HepG2 (cell line): ENCODE measurements around the gene ARHGAP5. TPM values are rescaled to one million over a fixed set of nuclear protein-coding genes. Genes with fewer than 3 reads are reported as not detected.

Experiments used
- AGO1 ChIP-seq: fragments of 200-400 bp; formaldehyde crosslinking; IDR thresholded peaks from 2 replicates; pipeline ENCODE4 v1.6.1; 2017; ENCODE audit warnings: mild to moderate bottlenecking, low read depth, low read length, moderate library complexity; ENCODE audit not compliant: poor library complexity, severe bottlenecking
- ATF7-NPFF ChIP-seq: sonication (generic); formaldehyde crosslinking; IDR thresholded peaks from 2 replicates; pipeline ENCODE4 v1.8.1; 2023; ENCODE audit warnings: mild to moderate bottlenecking, low read depth, missing genetic modification reagents, moderate library complexity
- CENPX ChIP-seq: sonication (generic); formaldehyde crosslinking; IDR thresholded peaks from 2 replicates; pipeline ENCODE4 v1.9.0; 2021; ENCODE audit warnings: mild to moderate bottlenecking, missing genetic modification reagents, moderate library complexity
- GABPA ChIP-seq, 2 experiments: IDR thresholded peaks; 2 replicates each; pipeline ENCODE4 v1.6.1; 2011 to 2016; ENCODE audit warnings: low read depth in 2 of 2, low read length in 1 of 2, missing biosample characterization in 1 of 2, missing genetic modification characterization in 1 of 2
- KLF6 ChIP-seq: IDR thresholded peaks from 2 replicates; pipeline ENCODE4 v1.8.0; 2016; ENCODE audit warnings: missing biosample characterization, missing genetic modification reagents
- MAF1 ChIP-seq: sonication (generic); formaldehyde crosslinking; IDR thresholded peaks from 2 replicates; pipeline ENCODE4 v1.5.0; 2020; ENCODE audit warnings: missing genetic modification reagents, borderline replicate concordance
- POLR2AphosphoS5 ChIP-seq: IDR thresholded peaks from 2 replicates; pipeline ENCODE4 v1.6.1; 2012; ENCODE audit warnings: low read depth, low read length
- SAFB2 ChIP-seq: sonication (generic); formaldehyde crosslinking; IDR thresholded peaks from 2 replicates; pipeline ENCODE4 v1.5.1; 2020; ENCODE audit warnings: missing genetic modification reagents, low read depth, mild to moderate bottlenecking, borderline replicate concordance
- SP2 ChIP-seq: sonication (generic); formaldehyde crosslinking; IDR thresholded peaks from 2 replicates; pipeline ENCODE4 v1.5.1; 2020; ENCODE audit warnings: mild to moderate bottlenecking, missing genetic modification reagents
- TCF7L2 ChIP-seq: IDR thresholded peaks from 2 replicates; pipeline ENCODE4 v1.6.1; 2011; ENCODE audit warnings: mild to moderate bottlenecking, low read depth, low read length, moderate library complexity
- TMF1 ChIP-seq: sonication (generic); formaldehyde crosslinking; IDR thresholded peaks from 2 replicates; pipeline ENCODE4 v1.8.1; 2022; ENCODE audit warnings: low read depth, missing genetic modification reagents
- U2AF2 ChIP-seq: fragments of 200-400 bp; formaldehyde crosslinking; IDR thresholded peaks from 2 replicates; pipeline ENCODE4 v1.6.1; 2017; ENCODE audit warnings: low read depth, mild to moderate bottlenecking, low read length
- ZBTB4 ChIP-seq: sonication (generic); formaldehyde crosslinking; IDR thresholded peaks from 2 replicates; pipeline ENCODE4 v1.4.0; 2020; ENCODE audit warnings: missing genetic modification reagents, mild to moderate bottlenecking, borderline replicate concordance
- ZNF180 ChIP-seq: sonication (generic); formaldehyde crosslinking; IDR thresholded peaks from 2 replicates; pipeline ENCODE4 v1.4.0; 2020; ENCODE audit warnings: low read depth, missing genetic modification reagents, borderline replicate concordance
- ZNF441 ChIP-seq: sonication (generic); formaldehyde crosslinking; IDR thresholded peaks from 2 replicates; pipeline ENCODE4 v1.7.0; 2021; ENCODE audit warnings: missing genetic modification reagents, borderline replicate concordance
- ZNF777 ChIP-seq: sonication (generic); formaldehyde crosslinking; IDR thresholded peaks from 2 replicates; pipeline ENCODE4 v1.4.0; 2020; ENCODE audit warnings: missing genetic modification reagents
- ZSCAN25 ChIP-seq: sonication (generic); formaldehyde crosslinking; IDR thresholded peaks from 2 replicates; pipeline ENCODE4 v1.8.0; 2022; ENCODE audit warnings: mild to moderate bottlenecking, missing genetic modification reagents
- polyA plus RNA-seq, 8 experiments: library from polyadenylated mRNA; depleted of rRNA in 3 of 8; stranded (reverse) in 7 of 8; unstranded in 1 of 8; fragments of >200 nt; fragmentation: Illumina TruSeq in 4 of 8; extraction: Trizol in 4 of 8; gene quantifications; 2 replicates each; pipeline versions ENCODE4 v1.2.1 to v1.2.3, GENCODE V29; 2011 to 2016; ENCODE audit warnings: low read depth in 4 of 8, missing spikeins in 1 of 8, mixed read lengths in 1 of 8; ENCODE audit not compliant: insufficient read depth in 1 of 8
- total RNA-seq, 5 experiments: library from RNA; depleted of rRNA; stranded (reverse); fragments of >200 nt; fragmentation: Illumina TruSeq; extraction: Trizol; gene quantifications; 2 replicates each; pipeline ENCODE4 v1.2.3, GENCODE V29; 2016; ENCODE audit warnings: low read depth in 1 of 5
- TF ChIP-seq, protein P1 (sequence below): sonication (generic); formaldehyde crosslinking; IDR thresholded peaks from 2 replicates; pipeline ENCODE4 v1.9.0; 2022; ENCODE audit warnings: missing genetic modification reagents, mild to moderate bottlenecking, borderline replicate concordance
- TF ChIP-seq, protein P2 (sequence below): sonication (generic); formaldehyde crosslinking; IDR thresholded peaks from 2 replicates; pipeline ENCODE4 v1.5.0; 2020; ENCODE audit warnings: mild to moderate bottlenecking, missing genetic modification reagents
- TF ChIP-seq, protein P3 (sequence below): sonication (generic); formaldehyde crosslinking; IDR thresholded peaks from 2 replicates; pipeline ENCODE4 v1.4.0; 2020; ENCODE audit warnings: missing genetic modification reagents

Gene ARHGAP5
- total and polyA plus RNA-seq, 2 of the 13 experiments (the other 11 are each of a cell fraction or from before 2014, with no cell fraction given), result 33.7 to 144 TPM

DNA sequence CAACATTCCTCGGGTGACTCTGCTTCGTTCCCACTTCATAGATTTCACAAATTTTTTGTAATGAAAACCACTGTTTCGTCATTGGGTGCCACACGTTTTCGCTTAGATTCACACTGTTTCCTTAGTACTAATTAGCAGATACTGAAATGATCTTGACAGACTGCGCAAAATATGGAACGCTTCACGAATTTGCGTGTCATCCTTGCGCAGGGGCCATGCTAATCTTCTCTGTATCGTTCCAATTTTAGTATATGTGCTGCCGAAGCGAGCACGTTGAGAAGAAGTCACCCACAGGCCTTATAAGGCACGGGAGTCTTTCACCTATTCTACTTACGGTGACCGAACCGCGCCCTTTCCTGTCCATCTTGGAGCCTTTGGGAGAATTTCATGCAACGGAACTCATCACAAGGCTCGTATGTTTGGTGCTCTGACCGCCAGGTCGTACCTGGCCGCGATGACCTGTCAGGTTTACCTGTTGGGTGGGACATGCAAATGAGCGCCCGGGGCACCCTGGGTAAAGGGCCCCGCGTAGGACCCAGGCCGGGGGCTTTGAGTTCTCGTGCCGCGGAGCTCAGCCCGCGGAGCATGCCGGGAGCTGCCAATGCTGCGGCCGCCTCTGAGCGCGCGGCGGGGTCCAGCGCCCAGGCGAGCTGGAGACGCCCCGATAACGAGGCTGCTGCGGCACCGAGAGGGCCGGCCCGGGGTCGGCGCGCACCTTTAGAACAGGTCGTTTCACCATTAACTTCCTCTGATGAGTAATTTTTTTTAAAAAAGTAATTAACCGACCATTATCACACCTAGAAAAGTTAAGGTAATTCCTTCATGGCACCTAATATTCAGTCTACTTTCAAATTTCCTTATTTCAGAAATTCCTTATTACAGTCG is 126.1 kb downstream of the ARHGAP5 start, which contains the start of gene RNU6-8 (continued):
- TF ChIP-seq ZBTB4 (CRISPR knock-in tag), result peak; percentile 52
- TF ChIP-seq TMF1, result peak; percentile 97
- no peak for TF ChIP-seq GABPA (IDR thresholded peaks at IDR 0.05; ENCODE audit: low read depth, low read length)
- TF ChIP-seq GABPA (CRISPR knock-in tag; IDR thresholded peaks at IDR 0.05; ENCODE audit: low read depth), result no peak
- TF ChIP-seq ZNF441 (CRISPR knock-in tag), result peak; percentile 67; the same call in 1 of the 2 replicates
- TF ChIP-seq, protein P1, sequence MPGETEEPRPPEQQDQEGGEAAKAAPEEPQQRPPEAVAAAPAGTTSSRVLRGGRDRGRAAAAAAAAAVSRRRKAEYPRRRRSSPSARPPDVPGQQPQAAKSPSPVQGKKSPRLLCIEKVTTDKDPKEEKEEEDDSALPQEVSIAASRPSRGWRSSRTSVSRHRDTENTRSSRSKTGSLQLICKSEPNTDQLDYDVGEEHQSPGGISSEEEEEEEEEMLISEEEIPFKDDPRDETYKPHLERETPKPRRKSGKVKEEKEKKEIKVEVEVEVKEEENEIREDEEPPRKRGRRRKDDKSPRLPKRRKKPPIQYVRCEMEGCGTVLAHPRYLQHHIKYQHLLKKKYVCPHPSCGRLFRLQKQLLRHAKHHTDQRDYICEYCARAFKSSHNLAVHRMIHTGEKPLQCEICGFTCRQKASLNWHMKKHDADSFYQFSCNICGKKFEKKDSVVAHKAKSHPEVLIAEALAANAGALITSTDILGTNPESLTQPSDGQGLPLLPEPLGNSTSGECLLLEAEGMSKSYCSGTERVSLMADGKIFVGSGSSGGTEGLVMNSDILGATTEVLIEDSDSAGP (CRISPR knock-in tag), result peak; percentile 91
- no peak; the same call in 1 of the 2 replicates for TF ChIP-seq SP2 (CRISPR knock-in tag)
- TF ChIP-seq U2AF2, result no peak
- peak; percentile 99 for TF ChIP-seq MAF1
- TF ChIP-seq, protein P2, sequence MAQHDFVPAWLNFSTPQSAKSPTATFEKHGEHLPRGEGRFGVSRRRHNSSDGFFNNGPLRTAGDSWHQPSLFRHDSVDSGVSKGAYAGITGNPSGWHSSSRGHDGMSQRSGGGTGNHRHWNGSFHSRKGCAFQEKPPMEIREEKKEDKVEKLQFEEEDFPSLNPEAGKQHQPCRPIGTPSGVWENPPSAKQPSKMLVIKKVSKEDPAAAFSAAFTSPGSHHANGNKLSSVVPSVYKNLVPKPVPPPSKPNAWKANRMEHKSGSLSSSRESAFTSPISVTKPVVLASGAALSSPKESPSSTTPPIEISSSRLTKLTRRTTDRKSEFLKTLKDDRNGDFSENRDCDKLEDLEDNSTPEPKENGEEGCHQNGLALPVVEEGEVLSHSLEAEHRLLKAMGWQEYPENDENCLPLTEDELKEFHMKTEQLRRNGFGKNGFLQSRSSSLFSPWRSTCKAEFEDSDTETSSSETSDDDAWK (CRISPR knock-in tag), result no peak
- peak; percentile 56; the same call in 1 of the 2 replicates for TF ChIP-seq ZSCAN25 (CRISPR knock-in tag)
- TF ChIP-seq POLR2AphosphoS5, result peak; percentile 64
- no peak for TF ChIP-seq TCF7L2
- peak; percentile 97 for TF ChIP-seq ZNF180 (CRISPR knock-in tag)
- TF ChIP-seq, protein P3, sequence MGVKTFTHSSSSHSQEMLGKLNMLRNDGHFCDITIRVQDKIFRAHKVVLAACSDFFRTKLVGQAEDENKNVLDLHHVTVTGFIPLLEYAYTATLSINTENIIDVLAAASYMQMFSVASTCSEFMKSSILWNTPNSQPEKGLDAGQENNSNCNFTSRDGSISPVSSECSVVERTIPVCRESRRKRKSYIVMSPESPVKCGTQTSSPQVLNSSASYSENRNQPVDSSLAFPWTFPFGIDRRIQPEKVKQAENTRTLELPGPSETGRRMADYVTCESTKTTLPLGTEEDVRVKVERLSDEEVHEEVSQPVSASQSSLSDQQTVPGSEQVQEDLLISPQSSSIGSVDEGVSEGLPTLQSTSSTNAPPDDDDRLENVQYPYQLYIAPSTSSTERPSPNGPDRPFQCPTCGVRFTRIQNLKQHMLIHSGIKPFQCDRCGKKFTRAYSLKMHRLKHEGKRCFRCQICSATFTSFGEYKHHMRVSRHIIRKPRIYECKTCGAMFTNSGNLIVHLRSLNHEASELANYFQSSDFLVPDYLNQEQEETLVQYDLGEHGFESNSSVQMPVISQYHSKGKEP, result no peak; the same call in none of the 2 replicates
- TF ChIP-seq AGO1, result peak; percentile 76
- TF ChIP-seq ZNF777, result peak; percentile 89
- no peak; the same call in 1 of the 2 replicates for TF ChIP-seq ATF7-NPFF (CRISPR knock-in tag)
- TF ChIP-seq KLF6 (CRISPR knock-in tag), result peak; percentile 88; the same call in 1 of the 2 replicates
- TF ChIP-seq CENPX, result no peak
- TF ChIP-seq SAFB2 (CRISPR knock-in tag), result peak; percentile 74; the same call in 1 of the 2 replicates
